Measurements from ENCODE around the gene ARMH1.

- no peak for TF ChIP-seq POLR2A (IDR thresholded peaks at IDR 0.05; ENCODE audit: low read length)
- no peak for TF ChIP-seq GATA1 (IDR thresholded peaks at IDR 0.05; ENCODE audit: low read depth, low read length)
Measured at GRCh38 chr1:44636083-44636687, 38.3 kb upstream of the ARMH1 start.

All from erythroblast (primary cell).